ENCODE data around the gene BRIP1.

- TF ChIP-seq POLR2AphosphoS5 (IDR thresholded peaks at IDR 0.05) = no peak
- no peak for TF ChIP-seq CTCF (IDR thresholded peaks at IDR 0.05 in 8 of 11, conservative IDR thresholded peaks at IDR 0.05 in 3 of 11)
Observed at GRCh38 chr17:61808442-61808841, 54.9 kb downstream of the BRIP1 start.
